Measurements from ENCODE around the gene INVS.

Gene INVS

GRCh38 chr9:100074989-100075388 lies 24.1 kb upstream of the INVS start:
- TF ChIP-seq, protein P1, sequence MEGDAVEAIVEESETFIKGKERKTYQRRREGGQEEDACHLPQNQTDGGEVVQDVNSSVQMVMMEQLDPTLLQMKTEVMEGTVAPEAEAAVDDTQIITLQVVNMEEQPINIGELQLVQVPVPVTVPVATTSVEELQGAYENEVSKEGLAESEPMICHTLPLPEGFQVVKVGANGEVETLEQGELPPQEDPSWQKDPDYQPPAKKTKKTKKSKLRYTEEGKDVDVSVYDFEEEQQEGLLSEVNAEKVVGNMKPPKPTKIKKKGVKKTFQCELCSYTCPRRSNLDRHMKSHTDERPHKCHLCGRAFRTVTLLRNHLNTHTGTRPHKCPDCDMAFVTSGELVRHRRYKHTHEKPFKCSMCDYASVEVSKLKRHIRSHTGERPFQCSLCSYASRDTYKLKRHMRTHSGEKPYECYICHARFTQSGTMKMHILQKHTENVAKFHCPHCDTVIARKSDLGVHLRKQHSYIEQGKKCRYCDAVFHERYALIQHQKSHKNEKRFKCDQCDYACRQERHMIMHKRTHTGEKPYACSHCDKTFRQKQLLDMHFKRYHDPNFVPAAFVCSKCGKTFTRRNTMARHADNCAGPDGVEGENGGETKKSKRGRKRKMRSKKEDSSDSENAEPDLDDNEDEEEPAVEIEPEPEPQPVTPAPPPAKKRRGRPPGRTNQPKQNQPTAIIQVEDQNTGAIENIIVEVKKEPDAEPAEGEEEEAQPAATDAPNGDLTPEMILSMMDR (IDR thresholded peaks at IDR 0.05) = no peak

- TF ChIP-seq, protein P1 (IDR thresholded peaks at IDR 0.05) = no peak
Measured at GRCh38 chr9:100082782-100083181, 16.3 kb upstream of the INVS start.

GRCh38 chr9:100083448-100084127 lies 15.5 kb upstream of the INVS start:
- TF ChIP-seq, protein P1 (IDR thresholded peaks at IDR 0.05) = no peak

DNA sequence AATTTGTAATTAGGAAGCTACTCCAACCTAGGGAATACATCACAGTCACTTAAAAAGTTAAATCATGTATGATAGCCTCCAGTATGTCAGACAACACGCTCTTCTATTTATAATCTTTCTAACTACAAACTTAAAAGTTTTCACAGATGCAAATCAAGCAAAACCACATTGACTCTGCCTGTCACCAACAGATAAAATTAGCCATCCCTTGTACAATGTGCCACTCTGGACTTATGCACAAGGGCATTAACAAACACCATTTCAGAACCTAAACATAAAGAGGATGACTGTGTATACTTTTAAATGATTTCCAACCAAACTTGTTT lies 15.0 kb upstream of the INVS start:
- TF ChIP-seq, protein P1 (IDR thresholded peaks at IDR 0.05) = no peak

DNA sequence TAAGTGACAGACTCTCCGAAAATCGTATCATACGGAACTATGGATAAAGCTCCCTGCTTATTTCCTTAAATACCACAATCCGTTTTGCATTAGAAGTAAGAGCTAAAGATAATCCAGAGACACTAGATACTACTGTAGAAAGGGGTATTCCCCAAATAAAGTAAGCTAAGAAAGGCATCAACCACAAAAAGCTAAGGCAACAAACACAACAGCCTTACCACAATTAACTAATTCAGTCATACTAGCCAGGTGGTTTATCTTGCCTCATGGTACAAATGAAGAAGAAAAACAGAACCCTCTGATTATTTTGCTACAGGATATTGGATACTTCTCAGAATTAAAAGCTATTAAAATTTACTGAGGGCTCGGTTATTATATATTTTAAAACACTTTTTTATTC lies 14.3 kb upstream of the INVS start:
- TF ChIP-seq, protein P1 (IDR thresholded peaks at IDR 0.05) = no peak

DNA sequence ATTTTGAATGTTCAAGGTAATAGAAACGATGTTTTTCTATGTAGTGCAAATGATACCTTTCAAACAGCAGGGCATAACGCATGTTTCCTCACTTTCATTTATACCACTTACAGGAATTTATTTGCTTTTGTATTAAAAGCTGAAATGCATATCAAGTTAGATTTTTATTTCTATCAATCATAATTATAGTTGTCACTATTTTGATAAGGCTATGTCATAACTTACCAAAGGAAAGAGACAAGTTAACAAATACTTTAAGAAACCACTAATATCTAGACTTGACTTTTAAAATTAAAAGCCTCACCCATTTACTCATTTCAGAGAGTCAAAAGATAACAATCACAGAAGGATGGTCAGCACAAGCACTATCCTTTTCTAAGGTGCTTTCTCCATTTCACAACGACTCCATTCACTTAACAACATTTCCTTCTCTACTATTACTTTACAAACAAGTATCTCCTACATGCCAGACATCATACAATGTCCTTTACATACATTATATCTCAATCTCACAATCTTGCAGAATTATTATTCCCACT lies 12.9 kb upstream of the INVS start:
- TF ChIP-seq, protein P1 (IDR thresholded peaks at IDR 0.05) = no peak

DNA sequence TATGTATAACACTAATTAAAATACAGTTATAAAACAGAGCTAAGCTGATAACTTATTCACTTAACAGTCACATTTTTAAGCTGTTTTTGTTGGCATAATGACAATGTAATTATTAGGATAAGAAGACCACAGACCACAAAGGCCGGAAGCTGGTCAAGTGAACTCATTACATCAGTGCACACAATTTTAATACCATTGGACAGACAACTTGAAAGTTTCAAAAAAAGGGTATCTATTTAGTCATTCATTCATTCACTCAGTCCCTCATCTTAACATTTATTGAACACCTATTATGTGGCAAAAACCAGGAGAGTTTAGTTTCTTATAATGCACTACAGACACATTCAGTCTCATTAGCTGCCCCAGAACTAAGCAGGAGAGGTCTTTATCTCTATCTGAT lies 11.8 kb upstream of the INVS start:
- TF ChIP-seq, protein P1 (IDR thresholded peaks at IDR 0.05) = no peak

DNA sequence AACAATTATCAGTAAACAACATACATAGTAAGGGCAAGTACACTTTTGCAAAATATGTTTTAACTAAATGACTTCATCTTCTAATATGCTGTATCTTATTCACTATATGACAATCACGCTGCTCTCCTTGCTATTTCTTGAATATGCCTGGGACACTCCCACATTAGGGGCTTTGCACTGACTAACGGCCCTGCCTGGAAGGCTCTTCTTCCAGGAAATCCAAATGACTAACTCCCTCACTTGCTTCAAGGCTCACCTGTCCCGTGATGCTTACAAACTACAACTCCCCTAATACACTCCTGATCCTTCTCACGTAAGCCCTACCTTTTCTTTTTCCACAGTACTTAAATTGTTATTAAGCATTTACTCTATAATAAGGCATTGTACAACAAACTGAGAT lies 10.8 kb upstream of the INVS start:
- TF ChIP-seq, protein P1 (IDR thresholded peaks at IDR 0.05) = no peak
